ENCODE data around the gene RGS19.

DNA sequence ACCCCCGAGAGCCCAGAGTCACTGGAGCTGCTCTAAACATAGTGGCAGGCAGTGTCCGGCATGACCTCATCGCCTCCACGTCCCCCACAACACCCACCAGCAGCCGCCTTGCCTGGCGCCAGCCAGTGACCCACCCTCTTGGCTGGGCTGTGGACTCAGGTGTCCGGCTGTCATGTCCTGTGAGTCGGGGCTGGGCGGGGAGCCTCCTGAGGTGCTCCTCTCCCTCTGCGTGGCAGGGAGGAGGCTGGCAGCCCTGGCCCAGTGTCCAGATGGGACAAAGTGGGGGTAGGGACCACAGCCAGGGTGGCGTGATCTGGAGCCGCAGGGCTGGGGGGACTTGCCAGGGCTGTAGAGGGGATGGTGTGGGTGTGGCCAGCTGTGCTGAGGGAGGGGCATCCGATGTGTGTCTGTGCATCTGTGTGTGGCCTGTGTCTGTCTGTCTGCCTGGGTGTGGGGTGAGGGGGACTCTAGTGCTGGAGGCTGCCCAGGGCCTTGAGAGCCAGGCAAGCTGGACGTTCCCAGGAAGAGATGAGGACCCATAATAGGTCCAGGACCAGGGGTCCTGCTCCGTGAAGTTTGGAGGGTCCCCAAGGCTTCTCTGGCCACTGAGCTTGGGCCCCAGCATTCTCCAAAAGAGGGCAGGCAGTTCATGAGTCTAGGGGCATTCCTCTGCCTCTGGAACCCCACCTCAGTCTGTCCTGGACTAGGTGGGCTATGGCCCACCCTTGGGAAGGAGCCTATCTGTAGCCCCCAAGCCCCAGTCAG is 27.6 kb downstream of the RGS19 start:
- no peak for TF ChIP-seq POLR2A (IDR thresholded peaks at IDR 0.05)
- TF ChIP-seq CTCF (IDR thresholded peaks at IDR 0.05): no peak
